Left colon (tissue), 2 donors: Measurements from ENCODE around the gene SLC12A7. TPM values are rescaled to one million over a fixed set of nuclear protein-coding genes. Genes with fewer than 3 reads are reported as not detected.

Experiments used
- ATAC-seq: fragments of 200-7000 bp; cut with Tn5 transposase; one replicate; pipeline ENCODE4 v1.9.1; 2020; ENCODE audit warnings: mild to moderate bottlenecking, moderate library complexity
- DNase-seq, 2 donors: peaks; one replicate each; pipeline ENCODE4 v3.0.0-alpha.2; 2020
- intact Hi-C, 2 donors: fragments of 100-400 bp; cut with DNase I in 1 of 2; cut with micrococcal nuclease in 1 of 2; formaldehyde crosslinking; loops; one replicate each; pipeline versions ENCODE4 v1.11.2 to v1.14.0; 2022; cut with DNase I, micrococcal nuclease
- total RNA-seq, 2 donors: library from RNA; stranded (reverse); fragmentation: NEBNext Ultra II Directional; extraction: Animal tissue kit (Norgen Biotek cat#: 25700); gene quantifications; one replicate each; pipeline ENCODE4 v1.2.1, GENCODE V29; 2021
- donor health status: DM: no; HTN: no; CAD: no.
- donor health status: DM: yes; HTN: yes; CAD: no.

The SLC12A7 gene
- total RNA-seq, 2 donors from 2014 or later: 70.4 to 88.3 TPM

- intact Hi-C loops: no loop called here
- DNase-seq (no peak), ATAC-seq (no peak)
Observed at GRCh38 chr5:1116109-1116740, 4.4 kb upstream of the SLC12A7 start.

- DNase-seq: no peak
Observed at GRCh38 chr5:1115123-1115815, 3.4 kb upstream of the SLC12A7 start.

GRCh38 chr5:1113805-1114586 lies 2.1 kb upstream of the SLC12A7 start:
- no peak for ATAC-seq
- intact Hi-C loops: no loop called here
- no peak for DNase-seq

More at GRCh38 chr5:1115123-1115815, 3.4 kb upstream of the SLC12A7 start:
- intact Hi-C loops: no loop called here
- ATAC-seq: no peak

- ATAC-seq (no peak), DNase-seq (no peak)
- intact Hi-C loops: no loop called here
Observed at GRCh38 chr5:1113332-1113690, 1.4 kb upstream of the SLC12A7 start.

GRCh38 chr5:1112596-1113331 lies 901 bp upstream of the SLC12A7 start:
- ATAC-seq (no peak), DNase-seq (no peak)
- intact Hi-C loops: no loop called here

- intact Hi-C loops: no loop called here
- DNase-seq (peak; percentile 62 to 71), ATAC-seq (peak; percentile 46)
Observed at GRCh38 chr5:1111241-1111726, 579 bp downstream of the SLC12A7 start.

GRCh38 chr5:1110307-1111240 lies 1.3 kb downstream of the SLC12A7 start:
- intact Hi-C loops: no loop called here
- DNase-seq (peak in 1 of 2 donors; percentile 68), ATAC-seq (peak; percentile 41)

- intact Hi-C loops: no loop called here
- ATAC-seq (no peak), DNase-seq (no peak)
Observed at GRCh38 chr5:1109542-1110306, 2.1 kb downstream of the SLC12A7 start.

GRCh38 chr5:1108865-1109174 lies 3.0 kb downstream of the SLC12A7 start:
- DNase-seq (no peak), ATAC-seq (no peak)
- intact Hi-C loops: no loop called here

- DNase-seq: no peak
- intact Hi-C loops: no loop called here
- ATAC-seq: no peak
Observed at GRCh38 chr5:1108023-1108864, 3.6 kb downstream of the SLC12A7 start.

- ATAC-seq (peak; percentile 14), DNase-seq (no peak)
- intact Hi-C loops: no loop called here
Observed at GRCh38 chr5:1107167-1108022, 4.5 kb downstream of the SLC12A7 start.

GRCh38 chr5:1106385-1107166 lies 5.3 kb downstream of the SLC12A7 start:
- DNase-seq (no peak), ATAC-seq (no peak)
- intact Hi-C loops: no loop called here

GRCh38 chr5:1105350-1106265 lies 6.3 kb downstream of the SLC12A7 start:
- intact Hi-C loops: no loop called here
- ATAC-seq (peak; percentile 75), DNase-seq (peak; percentile 87 to 91)
